ENCODE measurements around the gene ZDHHC13. TPM values are rescaled to one million over a fixed set of nuclear protein-coding genes. Genes with fewer than 3 reads are reported as not detected.

ZDHHC13 gene
- total RNA-seq, 1 experiment from 2014 or later = 21.8 TPM

DNA sequence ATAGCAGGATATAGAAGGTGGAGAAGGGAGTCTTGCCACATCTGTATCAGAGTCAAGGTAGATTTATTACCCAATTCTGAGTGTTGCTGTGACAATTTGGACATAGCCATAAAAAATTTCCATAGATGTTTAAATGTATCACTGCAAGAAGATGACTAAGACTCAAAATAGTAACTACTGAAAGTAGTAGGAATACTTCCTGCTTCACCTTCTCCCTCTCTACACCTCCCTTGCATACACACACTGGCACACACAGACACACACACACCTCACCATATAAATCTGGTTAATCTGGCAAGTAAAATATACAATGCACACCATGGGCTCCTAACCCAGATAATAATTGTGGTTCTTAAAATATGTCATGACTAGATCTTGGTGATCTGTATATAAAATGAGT, 5.2 kb upstream of the ZDHHC13 start:
- H3K27me3 ChIP-seq (ENCODE audit: insufficient read depth, low read length) = no peaks in the 10 kb centered on the region
- no peaks in the 10 kb centered on the region for H3K36me3 ChIP-seq (ENCODE audit: control insufficient read depth in 1 of 2, insufficient read depth in 2 of 2, low read length in 2 of 2)
- no peaks in the 10 kb centered on the region for H3K9me3 ChIP-seq (ENCODE audit: control insufficient read depth in 1 of 2, insufficient read depth in 1 of 2, low read depth in 1 of 2, low read length in 2 of 2)
- ChIA-PET RAD21 (ENCODE audit: low non-redundant PET in 1 of 2, low total read pairs in 2 of 2, uncharacterized antibody in 2 of 2, unreplicated experiment in 2 of 2) (no interaction called here), CTCF (no interaction called here), POLR2A (no interaction called here)
- intact Hi-C loops (cut with micrococcal nuclease) = no loop called here
- H2AFZ ChIP-seq (ENCODE audit: low read depth, low read length, poor library complexity, severe bottlenecking) = no peak overlapping the region
- no peak overlapping the region for H3K4me3 ChIP-seq (replicated peaks in 1 of 2; ENCODE audit: low read depth in 1 of 2, low read length in 2 of 2)
- no peak for DNase-seq (ENCODE audit: low read depth, low spot score)
- no peak for ATAC-seq
- no peaks in the 10 kb centered on the region for H4K20me1 ChIP-seq (ENCODE audit: insufficient read depth)
- H3K4me1 ChIP-seq (ENCODE audit: control insufficient read depth in 1 of 2, insufficient read depth in 2 of 2, low read length in 2 of 2) = peaks cover 5 to 7% of the 10 kb centered on the region in 2 experiments; a peak in 3 of 4 replicates
- no TSS peak for BruUV-seq (replicated peaks)
- no peaks in the 10 kb centered on the region for H3K79me2 ChIP-seq (ENCODE audit: insufficient read depth, low read length)
- TF ChIP-seq ZFX (IDR thresholded peaks at IDR 0.05) (no peak), YY1 (IDR thresholded peaks at IDR 0.05; ENCODE audit: extremely low read depth, insufficient replicate concordance, low read depth, low read length) (no peak), EZH2 (IDR thresholded peaks at IDR 0.05) (no peak), EGR1 (IDR thresholded peaks at IDR 0.05; ENCODE audit: low read depth) (no peak), ELF1 (IDR thresholded peaks at IDR 0.05; ENCODE audit: borderline replicate concordance, low read depth) (no peak), SRF (IDR thresholded peaks at IDR 0.05; ENCODE audit: low read depth) (no peak), FOSL1 (IDR thresholded peaks at IDR 0.05; ENCODE audit: low read depth) (no peak), CBX3 (IDR thresholded peaks at IDR 0.05; ENCODE audit: low read depth) (no peak), POLR2A (IDR thresholded peaks at IDR 0.05; ENCODE audit: borderline replicate concordance, extremely low read depth, insufficient read depth, insufficient read length) (no peak), TCF7L2 (IDR thresholded peaks at IDR 0.05; ENCODE audit: borderline replicate concordance, extremely low read depth, insufficient read depth, insufficient read length) (no peak), SIN3A (IDR thresholded peaks at IDR 0.05; ENCODE audit: low read depth) (no peak), CTCF (IDR thresholded peaks at IDR 0.05 in 2 of 3, conservative IDR thresholded peaks at IDR 0.05 in 1 of 3; ENCODE audit: borderline replicate concordance in 1 of 3, insufficient read depth in 1 of 3, low read depth in 2 of 3, low read length in 2 of 3) (no peak), ZNF274 (IDR thresholded peaks at IDR 0.05; ENCODE audit: low read depth, low read length) (no peak), POLR2AphosphoS5 (IDR thresholded peaks at IDR 0.05; ENCODE audit: low read depth, low read length) (no peak), EZH2phosphoT487 (IDR thresholded peaks at IDR 0.05; ENCODE audit: borderline replicate concordance) (no peak), CEBPB (IDR thresholded peaks at IDR 0.05; ENCODE audit: low read depth) (no peak)
- TF ChIP-seq, protein P1, sequence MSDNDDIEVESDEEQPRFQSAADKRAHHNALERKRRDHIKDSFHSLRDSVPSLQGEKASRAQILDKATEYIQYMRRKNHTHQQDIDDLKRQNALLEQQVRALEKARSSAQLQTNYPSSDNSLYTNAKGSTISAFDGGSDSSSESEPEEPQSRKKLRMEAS (IDR thresholded peaks at IDR 0.05) = no peak
- TF ChIP-seq, protein P2, sequence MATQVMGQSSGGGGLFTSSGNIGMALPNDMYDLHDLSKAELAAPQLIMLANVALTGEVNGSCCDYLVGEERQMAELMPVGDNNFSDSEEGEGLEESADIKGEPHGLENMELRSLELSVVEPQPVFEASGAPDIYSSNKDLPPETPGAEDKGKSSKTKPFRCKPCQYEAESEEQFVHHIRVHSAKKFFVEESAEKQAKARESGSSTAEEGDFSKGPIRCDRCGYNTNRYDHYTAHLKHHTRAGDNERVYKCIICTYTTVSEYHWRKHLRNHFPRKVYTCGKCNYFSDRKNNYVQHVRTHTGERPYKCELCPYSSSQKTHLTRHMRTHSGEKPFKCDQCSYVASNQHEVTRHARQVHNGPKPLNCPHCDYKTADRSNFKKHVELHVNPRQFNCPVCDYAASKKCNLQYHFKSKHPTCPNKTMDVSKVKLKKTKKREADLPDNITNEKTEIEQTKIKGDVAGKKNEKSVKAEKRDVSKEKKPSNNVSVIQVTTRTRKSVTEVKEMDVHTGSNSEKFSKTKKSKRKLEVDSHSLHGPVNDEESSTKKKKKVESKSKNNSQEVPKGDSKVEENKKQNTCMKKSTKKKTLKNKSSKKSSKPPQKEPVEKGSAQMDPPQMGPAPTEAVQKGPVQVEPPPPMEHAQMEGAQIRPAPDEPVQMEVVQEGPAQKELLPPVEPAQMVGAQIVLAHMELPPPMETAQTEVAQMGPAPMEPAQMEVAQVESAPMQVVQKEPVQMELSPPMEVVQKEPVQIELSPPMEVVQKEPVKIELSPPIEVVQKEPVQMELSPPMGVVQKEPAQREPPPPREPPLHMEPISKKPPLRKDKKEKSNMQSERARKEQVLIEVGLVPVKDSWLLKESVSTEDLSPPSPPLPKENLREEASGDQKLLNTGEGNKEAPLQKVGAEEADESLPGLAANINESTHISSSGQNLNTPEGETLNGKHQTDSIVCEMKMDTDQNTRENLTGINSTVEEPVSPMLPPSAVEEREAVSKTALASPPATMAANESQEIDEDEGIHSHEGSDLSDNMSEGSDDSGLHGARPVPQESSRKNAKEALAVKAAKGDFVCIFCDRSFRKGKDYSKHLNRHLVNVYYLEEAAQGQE (IDR thresholded peaks at IDR 0.05; ENCODE audit: low read depth) = no peak
- TF ChIP-seq, protein P3, sequence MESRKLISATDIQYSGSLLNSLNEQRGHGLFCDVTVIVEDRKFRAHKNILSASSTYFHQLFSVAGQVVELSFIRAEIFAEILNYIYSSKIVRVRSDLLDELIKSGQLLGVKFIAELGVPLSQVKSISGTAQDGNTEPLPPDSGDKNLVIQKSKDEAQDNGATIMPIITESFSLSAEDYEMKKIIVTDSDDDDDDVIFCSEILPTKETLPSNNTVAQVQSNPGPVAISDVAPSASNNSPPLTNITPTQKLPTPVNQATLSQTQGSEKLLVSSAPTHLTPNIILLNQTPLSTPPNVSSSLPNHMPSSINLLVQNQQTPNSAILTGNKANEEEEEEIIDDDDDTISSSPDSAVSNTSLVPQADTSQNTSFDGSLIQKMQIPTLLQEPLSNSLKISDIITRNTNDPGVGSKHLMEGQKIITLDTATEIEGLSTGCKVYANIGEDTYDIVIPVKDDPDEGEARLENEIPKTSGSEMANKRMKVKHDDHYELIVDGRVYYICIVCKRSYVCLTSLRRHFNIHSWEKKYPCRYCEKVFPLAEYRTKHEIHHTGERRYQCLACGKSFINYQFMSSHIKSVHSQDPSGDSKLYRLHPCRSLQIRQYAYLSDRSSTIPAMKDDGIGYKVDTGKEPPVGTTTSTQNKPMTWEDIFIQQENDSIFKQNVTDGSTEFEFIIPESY (IDR thresholded peaks at IDR 0.05; ENCODE audit: extremely low read depth, insufficient replicate concordance, low read length) = no peak
- H3K4me2 ChIP-seq (ENCODE audit: low read length) = no peak overlapping the region
- H3K9me2 ChIP-seq (ENCODE audit: insufficient read depth) = no peaks in the 10 kb centered on the region
- no peak overlapping the region for H3K27ac ChIP-seq (ENCODE audit: low read depth, low read length)
- no peak overlapping the region for H3K9ac ChIP-seq (ENCODE audit: low read length)

Data from HCT116 (cell line).